ENCODE results near the gene PGAP1.

- TF ChIP-seq POLR2A (IDR thresholded peaks at IDR 0.05; ENCODE audit: low read depth, low read length) (no peak), POLR2AphosphoS5 (IDR thresholded peaks at IDR 0.05; ENCODE audit: low read depth, low read length) (no peak), TAF1 (IDR thresholded peaks at IDR 0.05; ENCODE audit: borderline replicate concordance, low read depth, low read length) (no peak)
Measured at GRCh38 chr2:196967775-196968174, 41.3 kb upstream of the PGAP1 start.
